A549 (cell line): Measurements from ENCODE around the gene CTIF. TPM values are rescaled to one million over a fixed set of nuclear protein-coding genes. Genes with fewer than 3 reads are reported as not detected.

Source experiments
- ATAC-seq, 2 experiments: fragments of 200-7000 bp in 1 of 2; fragments of >200 bp in 1 of 2; cut with Nextera tagmentation in 1 of 2; cut with Tn5 transposase in 1 of 2; 3 replicates each; pipeline versions ENCODE4 v1.8.0 to v1.9.1; 2018 to 2020; ENCODE audit warnings: mild to moderate bottlenecking in 1 of 2, moderate library complexity in 1 of 2
- CTCF ChIA-PET: fragments of 300-600 bp; sonication (Branson Sonifier 250); formaldehyde crosslinking; extraction: SDS; loops from one replicate; lab custom pipeline; 2021; ENCODE audit warnings: antibody characterized with exemption, inconsistent platforms; lab: Yijun Ruan, JAX
- POLR2A ChIA-PET: fragments of 350-600 bp; formaldehyde crosslinking; extraction: SDS; loops from one replicate; lab custom pipeline; 2021; ENCODE audit warnings: antibody characterized with exemption, inconsistent platforms; lab: Yijun Ruan, JAX
- DNase-seq, 2 experiments: peaks; one replicate each; pipeline versions ENCODE4 v3.0.0 to v3.0.0-alpha.2; 2011 to 2016; ENCODE audit warnings: low read depth in 1 of 2, low spot score in 1 of 2
- FAIRE-seq: peaks from 2 replicates; lab custom pipeline; 2011; peaks lifted over from hg19 to GRCh38; lab: Jason Lieb, UNC
- H3K27ac ChIP-seq, 2 experiments: fragments of >200 bp; sonication (Bioruptor Twin); formaldehyde crosslinking; 3 replicates each; pipeline ENCODE4 v1.5.1; 2016 to 2017
- H3K4me1 ChIP-seq: fragments of >200 bp; sonication (Bioruptor Twin); formaldehyde crosslinking; 3 replicates; pipeline ENCODE4 v1.6.1; 2016
- H3K4me2 ChIP-seq: fragments of >200 bp; sonication (Bioruptor Twin); formaldehyde crosslinking; 3 replicates; pipeline ENCODE4 v1.6.1; 2016
- H3K4me3 ChIP-seq: fragments of >200 bp; sonication (Bioruptor Twin); formaldehyde crosslinking; 3 replicates; pipeline ENCODE4 v1.5.1; 2016
- H3K9me3 ChIP-seq: fragments of >200 bp; sonication (Bioruptor Twin); formaldehyde crosslinking; 3 replicates; pipeline ENCODE4 v1.6.1; 2016
- ATOH8 ChIP-seq: fragments of 250-450 bp; sonication (Bioruptor Pico); IDR thresholded peaks from 2 replicates; pipeline ENCODE4 v1.5.0; 2020; ENCODE audit warnings: low read depth, mild to moderate bottlenecking, moderate library complexity
- CBX8 ChIP-seq: fragments of 200-600 bp; sonication (generic); IDR thresholded peaks from 2 replicates; pipeline ENCODE4 v1.6.1; 2016
- CHD2 ChIP-seq: fragments of 150-350 bp; IDR thresholded peaks from 2 replicates; pipeline ENCODE4 v1.6.1; 2014; ENCODE audit warnings: low read length; ENCODE audit not compliant: partially characterized antibody
- EP300 ChIP-seq, 2 experiments: fragments of >200 bp; sonication (Bioruptor Twin); formaldehyde crosslinking; IDR thresholded peaks; 2 replicates in 1 of 2; 3 replicates in 1 of 2; pipeline ENCODE4 v1.6.1; 2016 to 2017
- FOSL2 ChIP-seq, 2 experiments: fragments of 450-650 bp in 1 of 2; fragments of >200 bp in 1 of 2; sonication (Bioruptor Twin) in 1 of 2; formaldehyde crosslinking; IDR thresholded peaks; 2 replicates each; pipeline versions ENCODE4 v1.5.0 to v1.6.1; 2016 to 2020; ENCODE audit warnings: mild to moderate bottlenecking in 1 of 2, moderate library complexity in 1 of 2
- GATA3 ChIP-seq: IDR thresholded peaks from 2 replicates; pipeline ENCODE4 v1.6.1; 2012; ENCODE audit warnings: borderline replicate concordance
- HES2 ChIP-seq: fragments of >200 bp; sonication (Bioruptor Twin); formaldehyde crosslinking; IDR thresholded peaks from 2 replicates; pipeline ENCODE4 v1.6.1; 2016
- HEYL ChIP-seq: fragments of 250-450 bp; sonication (Bioruptor Pico); IDR thresholded peaks from 2 replicates; pipeline ENCODE4 v1.8.0; 2021; ENCODE audit warnings: mild to moderate bottlenecking, moderate library complexity
- HMGXB4 ChIP-seq: fragments of 250-450 bp; sonication (Bioruptor Pico); IDR thresholded peaks from 2 replicates; pipeline ENCODE4 v1.5.0; 2021; ENCODE audit warnings: mild to moderate bottlenecking, moderate library complexity, borderline replicate concordance
- HOXA7 ChIP-seq: fragments of 250-450 bp; sonication (Bioruptor Pico); IDR thresholded peaks from 2 replicates; pipeline ENCODE4 v1.5.0; 2020; ENCODE audit warnings: mild to moderate bottlenecking, moderate library complexity
- HOXB13 ChIP-seq: fragments of 250-450 bp; sonication (Bioruptor Pico); IDR thresholded peaks from 2 replicates; pipeline ENCODE4 v1.5.0; 2020; ENCODE audit warnings: low read depth, mild to moderate bottlenecking, moderate library complexity
- JUNB ChIP-seq: fragments of >200 bp; sonication (Bioruptor Twin); formaldehyde crosslinking; IDR thresholded peaks from 2 replicates; pipeline ENCODE4 v1.6.1; 2016
- KDM1A ChIP-seq: fragments of 200-600 bp; sonication (generic); IDR thresholded peaks from 2 replicates; pipeline ENCODE4 v1.6.1; 2016; ENCODE audit warnings: low read depth, mild to moderate bottlenecking
- MAFK ChIP-seq: fragments of 450-650 bp; IDR thresholded peaks from 2 replicates; pipeline ENCODE4 v1.6.1; 2014; ENCODE audit not compliant: partially characterized antibody
- PBX3 ChIP-seq: IDR thresholded peaks from 2 replicates; pipeline ENCODE4 v1.6.1; 2012
- PHF8 ChIP-seq: fragments of 200-600 bp; sonication (generic); IDR thresholded peaks from 2 replicates; pipeline ENCODE4 v1.6.1; 2016; ENCODE audit warnings: low read depth, mild to moderate bottlenecking, antibody characterized with exemption, moderate library complexity, borderline replicate concordance
- RARB ChIP-seq: fragments of 250-450 bp; sonication (Bioruptor Pico); IDR thresholded peaks from 2 replicates; pipeline ENCODE4 v1.8.0; 2021; ENCODE audit warnings: mild to moderate bottlenecking, moderate library complexity
- RNF2 ChIP-seq: fragments of 200-600 bp; sonication (generic); IDR thresholded peaks from 2 replicates; pipeline ENCODE4 v1.6.1; 2016; ENCODE audit warnings: low read depth, mild to moderate bottlenecking, antibody characterized with exemption, moderate library complexity, borderline replicate concordance
- SMC3 ChIP-seq: fragments of >200 bp; sonication (Bioruptor Twin); formaldehyde crosslinking; IDR thresholded peaks from 3 replicates; pipeline ENCODE4 v1.6.1; 2018; ENCODE audit warnings: inconsistent platforms
- TP53 ChIP-seq: fragments of 250-450 bp; sonication (Bioruptor Pico); IDR thresholded peaks from 2 replicates; pipeline ENCODE4 v1.5.0; 2021; ENCODE audit warnings: mild to moderate bottlenecking, moderate library complexity
- ZFP36 ChIP-seq: fragments of 450-650 bp; IDR thresholded peaks from 2 replicates; pipeline ENCODE4 v1.6.1; 2014; ENCODE audit warnings: borderline replicate concordance; ENCODE audit not compliant: partially characterized antibody
- WGBS: methylation state at CpG from one replicate; pipeline ENCODE4 v1.1.6; 2017; ENCODE audit errors: missing lambda C conversion rate; 5-methylcytosine and 5-hydroxymethylcytosine counted together
- polyA plus RNA-seq, 4 experiments: library from polyadenylated mRNA; depleted of rRNA in 3 of 4; stranded (reverse); fragments of >200 nt; fragmentation: RNase III in 1 of 4; extraction: RNeasy Plus Mini Kit Qiagen cat#74134 plus additional on column Dnase treatment in 1 of 4; gene quantifications; 2 replicates in 3 of 4; 3 replicates in 1 of 4; pipeline ENCODE4 v1.2.3, GENCODE V29; 2011 to 2017
- TF ChIP-seq, protein P1 (sequence below): fragments of 150-350 bp; IDR thresholded peaks from 2 replicates; pipeline ENCODE4 v1.6.1; 2014; ENCODE audit warnings: low read depth, mild to moderate bottlenecking, low read length
- TF ChIP-seq, protein P2 (sequence below): fragments of >200 bp; sonication (Bioruptor Twin); formaldehyde crosslinking; IDR thresholded peaks from 3 replicates; pipeline ENCODE4 v1.5.1; 2016

CTIF gene
- polyA plus RNA-seq, 2 of the 4 experiments (the other 2 are of a cell fraction): 17.0 to 24.7 TPM

DNA sequence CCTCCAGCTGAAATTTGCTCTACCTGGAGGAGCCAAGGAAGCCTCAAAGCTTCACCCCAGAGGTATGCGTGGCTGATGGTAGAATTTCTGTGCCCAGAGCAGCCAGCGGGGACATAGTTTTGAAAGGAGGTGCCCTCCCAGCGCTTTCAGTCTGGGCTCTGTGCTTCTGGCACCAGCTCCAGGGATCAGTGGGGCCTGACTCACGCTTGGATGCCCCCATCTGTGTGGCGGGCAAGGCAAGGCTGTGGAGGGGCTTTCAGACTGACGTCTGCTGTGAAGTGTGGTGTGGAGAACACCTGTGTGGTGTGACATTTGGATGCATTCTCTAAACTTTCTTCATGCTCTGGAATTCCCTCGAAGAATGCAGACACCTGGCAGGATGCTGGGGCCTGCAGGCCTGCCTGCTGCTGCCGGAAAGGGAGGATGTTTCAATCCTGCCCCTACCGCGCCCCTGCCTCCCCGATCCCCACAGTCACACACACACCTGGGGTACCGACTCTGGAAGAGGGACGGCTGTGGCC is 84.1 kb downstream of the CTIF start:
- Histone ChIP-seq H3K4me3 (0 out of 3 replicates have a peak overlapping the region, but pooled peaks have one; percentile 8), H3K4me2 (peak overlapping the region; percentile 72), H3K4me1 (peaks cover 76% of the 10 kb centered on the region), H3K9me3 (no peaks in the 10 kb centered on the region), H3K27ac (peak overlapping the region; percentile 87 to 94)
- no peak for DNase-seq
- WGBS: 38% methylated on average over 10 of the region's 13 CpGs
- ATAC-seq: peak; percentile 51 to 64
- TF ChIP-seq FOSL2 (IDR thresholded peaks at IDR 0.05): 0 out of 2 replicates have a peak, but pooled peaks have one; percentile 7
- TF ChIP-seq FOSL2 (CRISPR knock-in tag; IDR thresholded peaks at IDR 0.05): no peak
- TF ChIP-seq ZFP36: no peak
- peak in 1 of 2 experiments; percentile 66; a peak in 1 of 5 replicates for TF ChIP-seq EP300 (IDR thresholded peaks at IDR 0.05)
- TF ChIP-seq, all 56 proteins: peak for 2
- FAIRE-seq: no peak
- ChIA-PET POLR2A (interaction anchor here (0.6 kb wide), 1 partner anchor 375 kb away, joined by 3 read pairs; no protein-coding TSS in a partner anchor), CTCF (interaction anchor here (1.1 to 1.2 kb wide), 2 partner anchors 34 to 41 kb away, joined by 3 to 4 read pairs; no protein-coding TSS in a partner anchor)

DNA sequence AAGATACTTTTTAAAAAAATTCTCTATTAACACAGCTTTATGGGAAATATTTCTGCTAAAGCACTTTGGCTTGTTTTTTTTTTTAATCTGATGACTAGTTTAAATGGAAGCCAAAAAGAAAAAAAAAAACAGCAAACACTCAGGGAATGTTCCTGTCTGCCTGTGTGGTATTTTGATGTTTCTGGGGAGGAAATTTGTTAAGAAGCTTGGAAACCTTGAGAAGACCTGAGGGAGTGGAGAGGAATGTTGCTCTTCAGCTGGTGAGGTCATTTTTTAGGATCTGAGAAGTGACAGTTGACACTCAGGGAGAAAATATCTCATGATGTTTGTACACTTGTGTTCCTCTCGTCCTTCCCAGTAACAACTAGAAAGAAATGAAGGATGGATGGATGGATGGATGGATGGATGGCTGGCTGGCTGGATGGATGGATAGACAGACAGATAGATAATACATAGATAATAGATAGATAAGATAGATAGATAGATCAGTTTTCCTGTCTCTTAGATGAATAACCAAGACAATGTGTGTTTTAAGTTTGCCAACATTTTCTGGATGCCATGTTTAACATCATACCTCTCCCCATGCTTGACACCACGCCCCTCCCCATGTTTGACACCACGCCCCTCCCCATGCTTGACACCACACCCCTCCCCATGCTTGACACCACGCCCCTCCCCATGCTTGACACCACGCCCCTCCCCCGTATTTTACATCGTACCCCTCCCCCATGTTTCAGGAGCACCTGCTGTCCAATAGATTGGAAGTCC is 84.8 kb downstream of the CTIF start:
- FAIRE-seq: no peak
- ChIA-PET POLR2A (interaction anchor here (0.6 kb wide), 2 partner anchors 78 to 375 kb away, joined by 3 to 5 read pairs; no protein-coding TSS in a partner anchor), CTCF (interaction anchor here (0.6 to 1.2 kb wide), 2 partner anchors 33 to 36 kb away, joined by 3 to 4 read pairs; no protein-coding TSS in a partner anchor)
- Histone ChIP-seq H3K4me3 (no peak overlapping the region), H3K4me1 (peaks cover 82% of the 10 kb centered on the region), H3K9me3 (no peaks in the 10 kb centered on the region), H3K27ac (peak overlapping the region; percentile 87 to 94), H3K4me2 (peak overlapping the region; percentile 72)
- TF ChIP-seq FOSL2 (IDR thresholded peaks at IDR 0.05): peak; percentile 4; the same call in 1 of the 2 replicates
- no peak for TF ChIP-seq FOSL2 (CRISPR knock-in tag; IDR thresholded peaks at IDR 0.05)
- TF ChIP-seq PHF8: no peak
- no peak for TF ChIP-seq HES2
- TF ChIP-seq SMC3: no peak
- TF ChIP-seq HEYL (CRISPR knock-in tag): no peak
- TF ChIP-seq TP53 (CRISPR knock-in tag): no peak
- TF ChIP-seq CBX8: no peak
- 0 out of 2 replicates have a peak, but pooled peaks have one; percentile 48 for TF ChIP-seq JUNB
- TF ChIP-seq CHD2: no peak
- no peak for TF ChIP-seq HOXA7 (CRISPR knock-in tag)
- peak in 1 of 2 experiments; percentile 47; a peak in 3 of 5 replicates for TF ChIP-seq EP300 (IDR thresholded peaks at IDR 0.05)
- TF ChIP-seq ATOH8 (CRISPR knock-in tag): no peak
- TF ChIP-seq MAFK: no peak
- TF ChIP-seq, protein P1, sequence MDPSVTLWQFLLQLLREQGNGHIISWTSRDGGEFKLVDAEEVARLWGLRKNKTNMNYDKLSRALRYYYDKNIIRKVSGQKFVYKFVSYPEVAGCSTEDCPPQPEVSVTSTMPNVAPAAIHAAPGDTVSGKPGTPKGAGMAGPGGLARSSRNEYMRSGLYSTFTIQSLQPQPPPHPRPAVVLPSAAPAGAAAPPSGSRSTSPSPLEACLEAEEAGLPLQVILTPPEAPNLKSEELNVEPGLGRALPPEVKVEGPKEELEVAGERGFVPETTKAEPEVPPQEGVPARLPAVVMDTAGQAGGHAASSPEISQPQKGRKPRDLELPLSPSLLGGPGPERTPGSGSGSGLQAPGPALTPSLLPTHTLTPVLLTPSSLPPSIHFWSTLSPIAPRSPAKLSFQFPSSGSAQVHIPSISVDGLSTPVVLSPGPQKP: no peak
- peak; percentile 68; the same call in 1 of the 2 replicates for TF ChIP-seq GATA3
- ATAC-seq: peak; percentile 58 to 69
- WGBS: 34% methylated on average over 4 of the region's 7 CpGs
- peak in 1 of 2 experiments; percentile 69 for DNase-seq

DNA sequence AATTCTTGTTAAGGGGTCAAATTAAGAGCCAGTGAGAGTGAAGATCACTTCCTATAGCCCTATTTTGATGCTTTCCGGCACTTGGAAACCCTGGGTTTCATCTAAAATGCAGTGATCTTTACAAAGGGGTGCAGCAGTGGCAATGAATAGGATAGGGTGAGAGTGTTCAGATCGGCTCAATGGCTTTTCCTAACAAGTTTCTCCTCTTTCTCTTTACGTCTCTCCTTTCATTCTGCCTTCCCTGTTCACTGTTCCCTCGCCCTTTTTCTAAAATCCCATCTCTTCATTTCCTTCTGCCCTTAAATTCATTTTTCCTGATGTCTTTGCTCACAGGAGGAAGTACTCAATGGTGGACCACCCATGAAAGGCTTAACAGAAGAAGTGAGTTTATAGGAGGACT is 86.0 kb downstream of the CTIF start:
- no peak for ATAC-seq
- H3K9me3 ChIP-seq: no peaks in the 10 kb centered on the region
- WGBS: 92% methylated on average over 4 of the region's 4 CpGs
- H3K4me3 ChIP-seq: no peak overlapping the region
- POLR2A ChIA-PET: no interaction called here
- no peak for DNase-seq
- peaks cover 92% of the 10 kb centered on the region for H3K4me1 ChIP-seq
- peak overlapping the region; percentile 87 to 94 for H3K27ac ChIP-seq
- H3K4me2 ChIP-seq: peak overlapping the region; percentile 72; the same call in 1 of the 3 replicates
- CTCF ChIA-PET: no interaction called here
- no peak for FAIRE-seq
- no peak for TF ChIP-seq CHD2
- no peak for TF ChIP-seq HOXB13
- no peak for TF ChIP-seq RARB (CRISPR knock-in tag)
- no peak for TF ChIP-seq PBX3
- no peak for TF ChIP-seq HMGXB4 (CRISPR knock-in tag)
- TF ChIP-seq, protein P2, sequence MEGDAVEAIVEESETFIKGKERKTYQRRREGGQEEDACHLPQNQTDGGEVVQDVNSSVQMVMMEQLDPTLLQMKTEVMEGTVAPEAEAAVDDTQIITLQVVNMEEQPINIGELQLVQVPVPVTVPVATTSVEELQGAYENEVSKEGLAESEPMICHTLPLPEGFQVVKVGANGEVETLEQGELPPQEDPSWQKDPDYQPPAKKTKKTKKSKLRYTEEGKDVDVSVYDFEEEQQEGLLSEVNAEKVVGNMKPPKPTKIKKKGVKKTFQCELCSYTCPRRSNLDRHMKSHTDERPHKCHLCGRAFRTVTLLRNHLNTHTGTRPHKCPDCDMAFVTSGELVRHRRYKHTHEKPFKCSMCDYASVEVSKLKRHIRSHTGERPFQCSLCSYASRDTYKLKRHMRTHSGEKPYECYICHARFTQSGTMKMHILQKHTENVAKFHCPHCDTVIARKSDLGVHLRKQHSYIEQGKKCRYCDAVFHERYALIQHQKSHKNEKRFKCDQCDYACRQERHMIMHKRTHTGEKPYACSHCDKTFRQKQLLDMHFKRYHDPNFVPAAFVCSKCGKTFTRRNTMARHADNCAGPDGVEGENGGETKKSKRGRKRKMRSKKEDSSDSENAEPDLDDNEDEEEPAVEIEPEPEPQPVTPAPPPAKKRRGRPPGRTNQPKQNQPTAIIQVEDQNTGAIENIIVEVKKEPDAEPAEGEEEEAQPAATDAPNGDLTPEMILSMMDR: no peak
- no peak for TF ChIP-seq RNF2
- no peak for TF ChIP-seq KDM1A
